ENCODE results near the gene DAB1. TPM values are rescaled to one million over a fixed set of nuclear protein-coding genes. Genes with fewer than 3 reads are reported as not detected.

Gene DAB1
- total RNA-seq, 1 donor from 2014 or later: 0.25 TPM

- peak; percentile 69 for DNase-seq (ENCODE audit: low read depth)
- Histone ChIP-seq H3K36me3 (ENCODE audit: control insufficient read depth, insufficient read depth, low read length) (no peaks in the 10 kb centered on the region), H3K4me3 (ENCODE audit: low read depth, low read length) (no peak overlapping the region), H3K27me3 (ENCODE audit: control insufficient read depth, insufficient read depth, low read length) (no peaks in the 10 kb centered on the region)
- TF ChIP-seq, protein P1, sequence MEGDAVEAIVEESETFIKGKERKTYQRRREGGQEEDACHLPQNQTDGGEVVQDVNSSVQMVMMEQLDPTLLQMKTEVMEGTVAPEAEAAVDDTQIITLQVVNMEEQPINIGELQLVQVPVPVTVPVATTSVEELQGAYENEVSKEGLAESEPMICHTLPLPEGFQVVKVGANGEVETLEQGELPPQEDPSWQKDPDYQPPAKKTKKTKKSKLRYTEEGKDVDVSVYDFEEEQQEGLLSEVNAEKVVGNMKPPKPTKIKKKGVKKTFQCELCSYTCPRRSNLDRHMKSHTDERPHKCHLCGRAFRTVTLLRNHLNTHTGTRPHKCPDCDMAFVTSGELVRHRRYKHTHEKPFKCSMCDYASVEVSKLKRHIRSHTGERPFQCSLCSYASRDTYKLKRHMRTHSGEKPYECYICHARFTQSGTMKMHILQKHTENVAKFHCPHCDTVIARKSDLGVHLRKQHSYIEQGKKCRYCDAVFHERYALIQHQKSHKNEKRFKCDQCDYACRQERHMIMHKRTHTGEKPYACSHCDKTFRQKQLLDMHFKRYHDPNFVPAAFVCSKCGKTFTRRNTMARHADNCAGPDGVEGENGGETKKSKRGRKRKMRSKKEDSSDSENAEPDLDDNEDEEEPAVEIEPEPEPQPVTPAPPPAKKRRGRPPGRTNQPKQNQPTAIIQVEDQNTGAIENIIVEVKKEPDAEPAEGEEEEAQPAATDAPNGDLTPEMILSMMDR (IDR thresholded peaks at IDR 0.05; ENCODE audit: insufficient read depth, low read length, poor library complexity, severe bottlenecking): no peak
Observed at GRCh38 chr1:57192222-57192621, 231.6 kb downstream of the DAB1 start.

DNA sequence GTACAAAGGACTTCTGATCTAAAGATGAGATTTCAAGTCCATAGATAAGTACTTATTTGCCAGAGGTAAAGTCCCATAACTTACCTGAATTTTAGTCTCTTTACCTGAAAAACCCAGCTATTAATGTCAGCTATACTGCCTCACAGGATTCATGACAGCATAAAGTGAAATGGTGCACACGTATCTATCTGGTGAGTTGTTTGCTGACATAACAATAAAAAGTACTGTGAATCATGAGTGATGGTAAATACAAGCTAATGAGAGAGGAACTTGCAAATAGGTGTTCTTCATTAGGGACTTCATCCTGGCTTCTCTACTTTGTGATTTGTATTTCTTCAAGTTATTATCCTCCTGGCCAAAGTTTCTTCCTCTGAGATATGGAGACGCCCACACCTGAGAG lies 233.0 kb downstream of the DAB1 start:
- no peaks in the 10 kb centered on the region for H3K36me3 ChIP-seq (ENCODE audit: control insufficient read depth, insufficient read depth, low read length)
- no peaks in the 10 kb centered on the region for H3K27me3 ChIP-seq (ENCODE audit: control insufficient read depth, insufficient read depth, low read length)
- TF ChIP-seq, protein P1 (IDR thresholded peaks at IDR 0.05; ENCODE audit: insufficient read depth, low read length, poor library complexity, severe bottlenecking): no peak
- no peak for DNase-seq (ENCODE audit: low read depth)
- H3K4me3 ChIP-seq (ENCODE audit: low read depth, low read length): no peak overlapping the region

DNA sequence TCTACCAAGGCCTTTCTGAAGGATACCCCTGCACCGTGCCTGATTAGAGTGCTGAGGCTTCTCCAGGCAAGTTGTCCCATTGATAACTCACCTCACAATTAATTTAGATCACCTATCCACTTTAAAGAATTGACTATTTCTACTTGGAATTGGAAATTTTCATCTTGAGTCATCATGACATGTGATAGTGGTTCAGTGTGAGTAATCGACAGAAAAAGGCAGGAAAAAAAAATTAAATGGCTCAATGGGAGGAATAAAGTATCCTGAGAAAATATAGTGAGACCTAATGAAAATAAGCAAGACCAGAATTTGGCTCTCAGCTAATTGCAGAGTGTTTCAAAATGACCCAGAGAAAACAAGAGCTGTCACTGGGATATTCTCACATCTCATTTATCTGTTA lies 235.7 kb downstream of the DAB1 start:
- no peaks in the 10 kb centered on the region for H3K27me3 ChIP-seq (ENCODE audit: control insufficient read depth, insufficient read depth, low read length)
- no peaks in the 10 kb centered on the region for H3K36me3 ChIP-seq (ENCODE audit: control insufficient read depth, insufficient read depth, low read length)
- TF ChIP-seq, protein P1 (IDR thresholded peaks at IDR 0.05; ENCODE audit: insufficient read depth, low read length, poor library complexity, severe bottlenecking): no peak
- no peak overlapping the region for H3K4me3 ChIP-seq (ENCODE audit: low read depth, low read length)
- DNase-seq (ENCODE audit: low read depth): no peak

DNA sequence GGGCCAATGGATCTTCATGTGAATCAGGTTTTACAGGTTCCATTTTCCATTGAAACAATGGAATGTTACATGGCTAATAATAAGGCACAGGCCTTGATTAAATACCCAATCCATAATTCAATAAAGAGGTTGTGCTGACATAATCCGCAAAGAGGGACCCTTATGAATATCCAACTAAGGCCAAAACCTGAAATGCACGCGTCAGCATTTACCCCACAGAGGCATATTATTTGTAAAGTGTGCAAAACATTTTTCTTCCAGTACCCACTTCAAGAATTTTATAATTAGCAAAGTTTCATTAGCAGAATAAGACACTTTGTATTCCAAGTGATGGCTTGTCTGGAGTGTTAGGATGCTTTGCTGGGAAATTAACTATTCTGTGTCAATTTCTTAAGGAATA lies 237.4 kb downstream of the DAB1 start:
- no peaks in the 10 kb centered on the region for H3K27me3 ChIP-seq (ENCODE audit: control insufficient read depth, insufficient read depth, low read length)
- TF ChIP-seq, protein P1 (IDR thresholded peaks at IDR 0.05; ENCODE audit: insufficient read depth, low read length, poor library complexity, severe bottlenecking): no peak
- no peaks in the 10 kb centered on the region for H3K36me3 ChIP-seq (ENCODE audit: control insufficient read depth, insufficient read depth, low read length)
- H3K4me3 ChIP-seq (ENCODE audit: low read depth, low read length): no peak overlapping the region
- DNase-seq (ENCODE audit: low read depth): no peak

DNA sequence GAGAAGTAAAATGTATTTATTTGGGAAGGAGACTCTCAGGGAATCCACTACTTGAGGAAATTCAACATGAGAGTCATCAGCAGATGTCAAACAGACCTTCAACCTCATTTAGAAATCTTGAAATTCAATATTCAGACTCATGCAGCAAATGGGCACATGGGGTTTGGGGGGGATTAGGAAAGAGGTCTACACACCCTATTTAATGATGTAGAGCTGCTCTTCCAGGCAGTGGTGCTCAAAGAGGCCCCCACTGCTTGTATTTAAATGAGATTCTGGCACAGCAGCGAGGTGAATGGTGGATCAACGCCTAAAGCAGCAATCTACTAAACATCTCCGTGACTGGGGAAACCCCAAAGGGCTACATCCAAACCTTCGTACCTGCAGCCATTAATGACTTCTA lies 244.9 kb downstream of the DAB1 start:
- H3K36me3 ChIP-seq (ENCODE audit: control insufficient read depth, insufficient read depth, low read length): no peaks in the 10 kb centered on the region
- H3K27me3 ChIP-seq (ENCODE audit: control insufficient read depth, insufficient read depth, low read length): no peaks in the 10 kb centered on the region
- TF ChIP-seq, protein P1 (IDR thresholded peaks at IDR 0.05; ENCODE audit: insufficient read depth, low read length, poor library complexity, severe bottlenecking): no peak
- no peak overlapping the region for H3K4me3 ChIP-seq (ENCODE audit: low read depth, low read length)
- no peak for DNase-seq (ENCODE audit: low read depth)

DNA sequence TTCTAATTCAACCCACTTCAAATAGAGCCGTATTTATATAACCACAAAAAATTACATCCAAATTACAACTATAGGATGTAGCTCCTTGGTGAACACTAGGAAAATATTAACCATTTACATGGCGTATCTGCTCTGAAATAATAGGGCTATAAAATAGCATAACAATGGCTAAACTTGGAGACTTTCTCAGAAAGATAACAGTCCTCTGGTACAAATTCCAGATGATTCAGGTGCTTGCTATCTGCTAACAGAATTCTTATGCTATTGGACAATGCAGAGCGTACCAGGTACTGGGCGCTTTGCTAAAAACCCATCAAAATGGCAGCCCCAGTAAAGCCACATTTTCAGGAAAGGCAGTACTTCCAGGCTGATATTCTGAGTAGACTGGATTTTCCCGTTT lies 248.4 kb downstream of the DAB1 start:
- TF ChIP-seq, protein P1 (IDR thresholded peaks at IDR 0.05; ENCODE audit: insufficient read depth, low read length, poor library complexity, severe bottlenecking): no peak
- DNase-seq (ENCODE audit: low read depth): no peak
- Histone ChIP-seq H3K4me3 (ENCODE audit: low read depth, low read length) (no peak overlapping the region), H3K27me3 (ENCODE audit: control insufficient read depth, insufficient read depth, low read length) (no peaks in the 10 kb centered on the region), H3K36me3 (ENCODE audit: control insufficient read depth, insufficient read depth, low read length) (no peaks in the 10 kb centered on the region)

All from kidney epithelial cell (primary cell).